DOHH2 (cell line): ENCODE results near the gene UNC5A.

Experiments
- H3F3A ChIP-seq: fragments of 200-600 bp; sonication (generic), shearing (Covaris generic); 2 replicates; pipeline ENCODE4 v1.6.0; 2016; ENCODE audit warnings: antibody characterized with exemption, mild to moderate bottlenecking; ENCODE audit not compliant: control insufficient read depth, insufficient read depth
- H3K27ac ChIP-seq: fragments of 200-600 bp; sonication (generic); 2 replicates; pipeline ENCODE4 v1.5.1; 2014; ENCODE audit warnings: low read depth, mild to moderate bottlenecking, low read length, moderate library complexity
- H3K27me3 ChIP-seq: fragments of 200-600 bp; sonication (generic); 2 replicates; pipeline ENCODE4 v1.6.1; 2014; ENCODE audit warnings: mild to moderate bottlenecking, low read length, mixed read lengths; ENCODE audit not compliant: control insufficient read depth
- H3K36me3 ChIP-seq: fragments of 200-600 bp; sonication (generic); 2 replicates; pipeline ENCODE4 v1.6.1; 2014; ENCODE audit warnings: mild to moderate bottlenecking, low read length, moderate library complexity, mixed read lengths; ENCODE audit not compliant: control insufficient read depth
- H3K4me1 ChIP-seq: fragments of 200-600 bp; sonication (generic); 2 replicates; pipeline ENCODE4 v1.6.1; 2014; ENCODE audit warnings: mild to moderate bottlenecking, low read length, mixed read lengths; ENCODE audit not compliant: control insufficient read depth
- H3K4me2 ChIP-seq: fragments of 200-600 bp; sonication (generic); 2 replicates; pipeline ENCODE4 v1.6.0; 2014; ENCODE audit warnings: mild to moderate bottlenecking, low read length, moderate library complexity
- H3K4me3 ChIP-seq: fragments of 200-600 bp; sonication (generic); 2 replicates; pipeline ENCODE4 v1.5.1; 2014; ENCODE audit warnings: mild to moderate bottlenecking, low read length, mixed read lengths
- H3K79me2 ChIP-seq: fragments of 200-600 bp; sonication (generic); 2 replicates; pipeline ENCODE4 v1.6.1; 2014; ENCODE audit warnings: mild to moderate bottlenecking, low read length, mixed read lengths; ENCODE audit not compliant: control insufficient read depth
- H3K9me2 ChIP-seq: fragments of 200-600 bp; sonication (generic); replicated peaks from 2 replicates; pipeline ENCODE4 v1.6.1; 2014; ENCODE audit warnings: mild to moderate bottlenecking, low read length, mixed read lengths; ENCODE audit not compliant: control insufficient read depth
- H3K9me3 ChIP-seq: fragments of 200-600 bp; sonication (generic); 2 replicates; pipeline ENCODE4 v1.6.1; 2014; ENCODE audit warnings: antibody characterized with exemption, low read length, mixed read lengths; ENCODE audit not compliant: control insufficient read depth, insufficient read depth
- H4K20me1 ChIP-seq: fragments of 200-600 bp; sonication (generic); 2 replicates; pipeline ENCODE4 v1.6.0; 2014; ENCODE audit warnings: low read depth, mild to moderate bottlenecking, antibody characterized with exemption, low read length, moderate library complexity; ENCODE audit not compliant: control insufficient read depth, insufficient read depth
- CTCF ChIP-seq: fragments of 200-600 bp; sonication (generic); IDR thresholded peaks from one replicate; pipeline ENCODE4 v1.5.1; 2014; ENCODE audit warnings: antibody characterized with exemption, mild to moderate bottlenecking, low read depth, low read length; ENCODE audit not compliant: poor library complexity, severe bottlenecking
- EZH2phosphoT487 ChIP-seq: fragments of 200-600 bp; sonication (generic); IDR thresholded peaks from 2 replicates; pipeline ENCODE4 v1.6.1; 2017; ENCODE audit warnings: borderline replicate concordance, mild to moderate bottlenecking, antibody characterized with exemption, low read length, moderate library complexity, mixed read lengths

UNC5A gene

GRCh38 chr5:176798949-176799348 lies 11.4 kb upstream of the UNC5A start:
- Histone ChIP-seq H3K4me1 (no peaks in the 10 kb centered on the region), H3K27me3 (no peaks in the 10 kb centered on the region; the same call in 1 of the 2 replicates), H3K9me2 (no peaks in the 10 kb centered on the region), H3F3A (no peaks in the 10 kb centered on the region), H3K79me2 (no peaks in the 10 kb centered on the region), H3K4me2 (no peak overlapping the region), H3K4me3 (no peak overlapping the region), H4K20me1 (no peaks in the 10 kb centered on the region), H3K9me3 (no peaks in the 10 kb centered on the region; the same call in 1 of the 2 replicates), H3K27ac (no peak overlapping the region), H3K36me3 (no peaks in the 10 kb centered on the region)
- no peak for TF ChIP-seq EZH2phosphoT487
- TF ChIP-seq CTCF: no peak

GRCh38 chr5:176799488-176799887 lies 10.9 kb upstream of the UNC5A start:
- no peaks in the 10 kb centered on the region for H3K4me1 ChIP-seq
- no peaks in the 10 kb centered on the region; the same call in 1 of the 2 replicates for H3K27me3 ChIP-seq
- H3K27ac ChIP-seq: no peak overlapping the region
- H3K9me2 ChIP-seq: no peaks in the 10 kb centered on the region
- TF ChIP-seq EZH2phosphoT487 (no peak), CTCF (no peak)
- H3K4me2 ChIP-seq: no peak overlapping the region
- no peaks in the 10 kb centered on the region; the same call in 1 of the 2 replicates for H3K9me3 ChIP-seq
- no peak overlapping the region for H3K4me3 ChIP-seq
- H4K20me1 ChIP-seq: no peaks in the 10 kb centered on the region
- no peaks in the 10 kb centered on the region for H3K79me2 ChIP-seq
- H3K36me3 ChIP-seq: no peaks in the 10 kb centered on the region
- H3F3A ChIP-seq: no peaks in the 10 kb centered on the region

- Histone ChIP-seq H3K4me2 (no peak overlapping the region), H3K4me1 (no peaks in the 10 kb centered on the region), H3K36me3 (no peaks in the 10 kb centered on the region), H3F3A (no peaks in the 10 kb centered on the region), H3K4me3 (no peak overlapping the region), H3K9me3 (no peaks in the 10 kb centered on the region; the same call in 1 of the 2 replicates), H3K27ac (no peak overlapping the region), H4K20me1 (no peaks in the 10 kb centered on the region), H3K79me2 (no peaks in the 10 kb centered on the region), H3K27me3 (peaks cover 1% of the 10 kb centered on the region; the same call in 1 of the 2 replicates), H3K9me2 (no peaks in the 10 kb centered on the region)
- TF ChIP-seq EZH2phosphoT487 (no peak), CTCF (no peak)
Measured at GRCh38 chr5:176800024-176800423, 10.3 kb upstream of the UNC5A start.
